GM19351 (cell line): ENCODE results near the gene EBF4.

Experiments used
- ATAC-seq: cut with Tn5 transposase; IDR thresholded peaks from one replicate; pipeline ENCODE4 v1.9.1; 2021; ENCODE audit warnings: mild to moderate bottlenecking, moderate library complexity; ENCODE audit not compliant: unreplicated experiment

Gene EBF4

GRCh38 chr20:2692036-2692885 is at the start of gene EBF4:
EBF4 (plus strand) TSS chr20:2692780; CDS start chr20:2693646, 866 bp downstream.
- no peak for ATAC-seq

- no peak for ATAC-seq
These were observed 48.9 kb upstream of the EBF4 start for GRCh38 chr20:2643708-2644107.

GRCh38 chr20:2651772-2652723 is 40.5 kb upstream of the EBF4 start, which contains the start of gene NOP56:
NOP56 (plus strand) TSS chr20:2652632; CDS start chr20:2652661, 29 bp downstream.
- ATAC-seq: peak; percentile 86

- peak; percentile 36 for ATAC-seq
These were observed 39.6 kb upstream of the EBF4 start for GRCh38 chr20:2652724-2653555.

- ATAC-seq: no peak
These were observed 38.8 kb upstream of the EBF4 start for GRCh38 chr20:2653556-2654383.

- ATAC-seq: no peak
These were observed 38.2 kb upstream of the EBF4 start for GRCh38 chr20:2654384-2654822.

- ATAC-seq: no peak
These were observed 37.7 kb upstream of the EBF4 start for GRCh38 chr20:2654831-2655230.

- no peak for ATAC-seq
These were observed 37.1 kb upstream of the EBF4 start for GRCh38 chr20:2655331-2656116.

- no peak for ATAC-seq
These were observed 36.0 kb upstream of the EBF4 start for GRCh38 chr20:2656471-2657117.

- no peak for ATAC-seq
These were observed 35.3 kb upstream of the EBF4 start for GRCh38 chr20:2657241-2657640.

GRCh38 chr20:2657674-2658073 is 34.9 kb upstream of the EBF4 start:
- ATAC-seq: no peak

GRCh38 chr20:2658414-2659354 is 33.9 kb upstream of the EBF4 start:
- no peak for ATAC-seq

GRCh38 chr20:2659547-2659946 is 33.0 kb upstream of the EBF4 start:
- no peak for ATAC-seq

GRCh38 chr20:2663364-2663886 is 29.2 kb upstream of the EBF4 start:
- no peak for ATAC-seq

GRCh38 chr20:2663887-2664719 is 28.5 kb upstream of the EBF4 start, which contains the start of gene IDH3B:
IDH3B (minus strand) TSS chr20:2664216; CDS start chr20:2664188, 28 bp downstream.
- peak; percentile 95 for ATAC-seq

- no peak for ATAC-seq
These were observed 20.6 kb upstream of the EBF4 start for GRCh38 chr20:2671977-2672376.
